ENCODE results near the gene AADACL3. TPM values are rescaled to one million over a fixed set of nuclear protein-coding genes. Genes with fewer than 3 reads are reported as not detected.

The AADACL3 gene
- total and polyA plus RNA-seq, 8 donors: not detected

DNA sequence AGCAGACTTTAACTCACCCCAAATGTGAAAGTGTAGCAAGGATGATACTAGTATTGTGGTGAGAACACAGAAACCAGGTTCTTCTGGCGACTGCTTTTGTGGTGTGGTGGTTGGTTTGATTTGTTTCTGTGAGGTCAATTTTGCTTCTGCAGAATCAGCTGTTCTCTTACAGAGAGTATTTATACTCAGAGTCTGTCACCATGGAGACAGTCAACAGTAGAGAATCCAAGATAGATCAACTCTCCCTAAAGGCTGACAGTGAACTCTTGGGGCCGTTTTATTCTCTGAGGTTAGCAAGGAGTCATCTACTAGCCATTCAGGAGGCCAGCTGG lies 30.0 kb downstream of the AADACL3 start, which contains the start of gene CFAP107:
TSS of gene CFAP107 (plus strand) at position 209 of the 332 bp plus-strand sequence. CDS start 231 bp downstream, outside the sequence.
- TF ChIP-seq, protein P1, sequence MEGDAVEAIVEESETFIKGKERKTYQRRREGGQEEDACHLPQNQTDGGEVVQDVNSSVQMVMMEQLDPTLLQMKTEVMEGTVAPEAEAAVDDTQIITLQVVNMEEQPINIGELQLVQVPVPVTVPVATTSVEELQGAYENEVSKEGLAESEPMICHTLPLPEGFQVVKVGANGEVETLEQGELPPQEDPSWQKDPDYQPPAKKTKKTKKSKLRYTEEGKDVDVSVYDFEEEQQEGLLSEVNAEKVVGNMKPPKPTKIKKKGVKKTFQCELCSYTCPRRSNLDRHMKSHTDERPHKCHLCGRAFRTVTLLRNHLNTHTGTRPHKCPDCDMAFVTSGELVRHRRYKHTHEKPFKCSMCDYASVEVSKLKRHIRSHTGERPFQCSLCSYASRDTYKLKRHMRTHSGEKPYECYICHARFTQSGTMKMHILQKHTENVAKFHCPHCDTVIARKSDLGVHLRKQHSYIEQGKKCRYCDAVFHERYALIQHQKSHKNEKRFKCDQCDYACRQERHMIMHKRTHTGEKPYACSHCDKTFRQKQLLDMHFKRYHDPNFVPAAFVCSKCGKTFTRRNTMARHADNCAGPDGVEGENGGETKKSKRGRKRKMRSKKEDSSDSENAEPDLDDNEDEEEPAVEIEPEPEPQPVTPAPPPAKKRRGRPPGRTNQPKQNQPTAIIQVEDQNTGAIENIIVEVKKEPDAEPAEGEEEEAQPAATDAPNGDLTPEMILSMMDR (IDR thresholded peaks at IDR 0.05): no peak
- H3K27me3 ChIP-seq: peaks cover 0 to 27% of the 10 kb centered on the region in 2 donors
- ATAC-seq (peak; percentile 41), DNase-seq (peak in 1 of 4 donors; percentile 19)
- intact Hi-C loops (cut with DNase I): no loop called here
- no peaks in the 10 kb centered on the region for H3K4me1 ChIP-seq
- peaks cover 0 to 27% of the 10 kb centered on the region in 2 donors for H3K9me3 ChIP-seq
- no peak within 1 kb of the TSS for H3K4me3 ChIP-seq
- H3K36me3 ChIP-seq: no peaks in the 10 kb centered on the region
- no peak within 1 kb of the TSS for H3K27ac ChIP-seq

DNA sequence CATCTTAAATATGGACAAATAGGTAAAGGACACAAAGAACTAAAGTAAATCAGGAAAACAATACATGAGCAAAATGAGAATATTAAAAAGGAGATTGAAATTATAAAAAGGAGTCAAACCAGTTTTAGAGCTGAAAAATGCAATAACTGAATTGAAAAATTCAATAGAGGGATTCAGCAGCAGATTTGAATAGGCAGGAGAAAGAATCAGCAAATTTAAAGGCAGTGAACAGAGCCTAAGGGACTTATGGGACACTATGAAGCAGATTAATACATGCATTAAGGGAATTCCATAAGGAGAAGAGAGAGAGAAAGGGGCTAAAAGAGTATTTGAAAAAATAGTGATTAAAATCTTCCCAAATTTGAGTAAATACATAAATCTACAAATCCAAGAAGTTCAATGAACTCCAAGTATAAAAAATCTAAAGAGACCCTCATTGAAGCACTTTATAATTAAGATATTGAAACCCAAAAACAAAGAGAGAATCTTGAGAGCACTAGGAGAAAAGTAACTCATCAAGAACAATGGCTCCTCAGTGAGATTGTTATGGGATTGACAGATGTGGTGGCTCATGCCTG lies 33.0 kb downstream of the AADACL3 start:
- Histone ChIP-seq H3K9me3 (peaks cover 0 to 27% of the 10 kb centered on the region in 2 donors), H3K4me1 (no peaks in the 10 kb centered on the region), H3K36me3 (no peaks in the 10 kb centered on the region), H3K27ac (no peak overlapping the region), H3K4me3 (no peak overlapping the region), H3K27me3 (peaks cover 0 to 38% of the 10 kb centered on the region in 2 donors)
- no peak for DNase-seq
- ATAC-seq: no peak
- intact Hi-C loops (cut with DNase I): no loop called here
- TF ChIP-seq, protein P1 (IDR thresholded peaks at IDR 0.05): no peak

GRCh38 chr1:12754738-12755137 lies 38.8 kb downstream of the AADACL3 start:
- ATAC-seq (no peak), DNase-seq (no peak)
- H3K4me3 ChIP-seq: no peak overlapping the region
- TF ChIP-seq, protein P1 (IDR thresholded peaks at IDR 0.05): no peak
- no peaks in the 10 kb centered on the region for H3K36me3 ChIP-seq
- H3K27me3 ChIP-seq: peaks cover 0 to 59% of the 10 kb centered on the region in 2 donors
- peaks cover 0 to 9% of the 10 kb centered on the region in 2 donors for H3K9me3 ChIP-seq
- H3K4me1 ChIP-seq: no peaks in the 10 kb centered on the region
- no peak overlapping the region for H3K27ac ChIP-seq
- intact Hi-C loops (cut with DNase I): no loop called here

DNA sequence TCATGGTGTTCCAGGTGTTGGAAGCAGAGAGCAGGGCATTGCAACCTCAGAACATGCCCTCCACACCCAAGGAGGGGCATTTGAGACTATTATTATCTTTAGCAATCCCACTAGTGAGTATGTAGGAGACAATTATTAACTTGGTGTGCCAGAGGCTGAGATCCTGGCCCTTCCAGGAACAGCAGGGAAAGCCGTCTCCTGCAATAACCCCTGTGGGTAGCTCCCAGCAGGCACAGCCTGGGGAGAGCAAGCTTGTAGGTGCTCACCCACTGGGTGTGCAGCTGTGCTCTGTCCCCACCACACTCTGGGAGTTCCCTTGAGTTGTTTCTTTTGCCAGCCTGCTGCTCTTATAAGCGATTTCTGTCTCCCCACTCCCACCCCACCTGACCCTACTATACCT lies 40.4 kb downstream of the AADACL3 start:
- DNase-seq (no peak), ATAC-seq (no peak)
- intact Hi-C loops (cut with DNase I): no loop called here
- H3K4me1 ChIP-seq: no peaks in the 10 kb centered on the region
- TF ChIP-seq, protein P1 (IDR thresholded peaks at IDR 0.05): no peak
- H3K27me3 ChIP-seq: peaks cover 0 to 56% of the 10 kb centered on the region in 2 donors
- no peak overlapping the region for H3K4me3 ChIP-seq
- no peak overlapping the region for H3K27ac ChIP-seq
- no peaks in the 10 kb centered on the region for H3K36me3 ChIP-seq
- H3K9me3 ChIP-seq: no peaks in the 10 kb centered on the region

GRCh38 chr1:12756768-12757413 lies 41.0 kb downstream of the AADACL3 start:
- ATAC-seq: no peak
- no peaks in the 10 kb centered on the region for H3K36me3 ChIP-seq
- peaks cover 0 to 53% of the 10 kb centered on the region in 2 donors for H3K27me3 ChIP-seq
- H3K4me1 ChIP-seq: no peaks in the 10 kb centered on the region
- TF ChIP-seq, protein P1 (IDR thresholded peaks at IDR 0.05): no peak
- intact Hi-C loops (cut with DNase I): no loop called here
- DNase-seq: no peak
- H3K4me3 ChIP-seq: no peak overlapping the region
- no peak overlapping the region for H3K27ac ChIP-seq
- no peaks in the 10 kb centered on the region for H3K9me3 ChIP-seq

Measured in left lung (tissue), 10 donors.